ENCODE data around the gene NDUFAF8. TPM values are rescaled to one million over a fixed set of nuclear protein-coding genes. Genes with fewer than 3 reads are reported as not detected.

NDUFAF8 gene
- total RNA-seq, 1 experiment from 2014 or later, result 34.7 TPM

GRCh38 chr17:81277946-81278693, 39.0 kb downstream of the NDUFAF8 start:
- no peaks in the 10 kb centered on the region for H3K79me2 ChIP-seq (ENCODE audit: low read length)
- no peaks in the 10 kb centered on the region for H3K27me3 ChIP-seq (ENCODE audit: low read length)
- H2AFZ ChIP-seq (ENCODE audit: low read length), result no peak overlapping the region
- no peaks in the 10 kb centered on the region for H3K9me2 ChIP-seq (replicated peaks; ENCODE audit: insufficient read depth, low read length)
- DNase-seq, result no peak
- no peaks in the 10 kb centered on the region for H3K4me1 ChIP-seq (ENCODE audit: low read length)
- no peak overlapping the region for H3K4me3 ChIP-seq (ENCODE audit: low read length)
- no peaks in the 10 kb centered on the region for H3K36me3 ChIP-seq (ENCODE audit: insufficient read depth, low read length)
- H3K27ac ChIP-seq (ENCODE audit: low read length), result no peak overlapping the region
- no peak overlapping the region for H3K4me2 ChIP-seq (ENCODE audit: low read depth, low read length, poor library complexity, severe bottlenecking)
- H4K20me1 ChIP-seq (ENCODE audit: insufficient read depth, low read depth, low read length), result no peaks in the 10 kb centered on the region; the same call in 1 of the 2 replicates
- no peaks in the 10 kb centered on the region for H3K9me3 ChIP-seq (ENCODE audit: low read length)
- H3K9ac ChIP-seq (ENCODE audit: low read length), result no peak overlapping the region

DNA sequence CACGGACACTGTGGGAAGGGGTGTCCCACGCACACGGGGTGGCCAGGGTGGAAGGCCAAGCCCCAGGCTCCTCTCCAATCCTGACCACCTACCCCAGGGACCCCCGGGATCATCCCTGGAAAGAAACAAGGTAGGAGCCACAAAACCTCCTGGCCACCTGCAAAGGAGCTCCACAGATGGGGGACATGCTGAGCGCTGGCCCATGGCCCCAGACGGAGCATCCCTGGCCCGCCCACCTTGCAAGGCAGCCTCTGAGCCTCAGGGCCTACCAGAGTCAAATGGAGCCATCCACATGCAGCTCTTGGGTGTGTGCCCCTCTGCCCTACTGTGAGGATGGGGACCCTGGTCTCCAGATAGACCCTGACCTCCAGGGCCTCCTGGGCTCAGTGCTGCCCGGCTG, 39.7 kb downstream of the NDUFAF8 start:
- Histone ChIP-seq H3K9me2 (replicated peaks; ENCODE audit: insufficient read depth, low read length) (no peaks in the 10 kb centered on the region), H3K36me3 (ENCODE audit: insufficient read depth, low read length) (no peaks in the 10 kb centered on the region), H3K9me3 (ENCODE audit: low read length) (no peaks in the 10 kb centered on the region), H3K27me3 (ENCODE audit: low read length) (no peaks in the 10 kb centered on the region), H4K20me1 (ENCODE audit: insufficient read depth, low read depth, low read length) (no peaks in the 10 kb centered on the region; the same call in 1 of the 2 replicates), H3K79me2 (ENCODE audit: low read length) (no peaks in the 10 kb centered on the region), H3K4me2 (ENCODE audit: low read depth, low read length, poor library complexity, severe bottlenecking) (no peak overlapping the region), H3K27ac (ENCODE audit: low read length) (no peak overlapping the region), H2AFZ (ENCODE audit: low read length) (no peak overlapping the region), H3K4me3 (ENCODE audit: low read length) (no peak overlapping the region), H3K4me1 (ENCODE audit: low read length) (no peaks in the 10 kb centered on the region), H3K9ac (ENCODE audit: low read length) (no peak overlapping the region)
- no peak for DNase-seq

GRCh38 chr17:81279278-81280275, 40.5 kb downstream of the NDUFAF8 start:
- no peak overlapping the region for H3K4me2 ChIP-seq (ENCODE audit: low read depth, low read length, poor library complexity, severe bottlenecking)
- no peak overlapping the region for H2AFZ ChIP-seq (ENCODE audit: low read length)
- no peaks in the 10 kb centered on the region; the same call in 1 of the 2 replicates for H4K20me1 ChIP-seq (ENCODE audit: insufficient read depth, low read depth, low read length)
- H3K9ac ChIP-seq (ENCODE audit: low read length), result no peak overlapping the region
- no peak overlapping the region for H3K27ac ChIP-seq (ENCODE audit: low read length)
- H3K4me3 ChIP-seq (ENCODE audit: low read length), result no peak overlapping the region
- no peaks in the 10 kb centered on the region for H3K9me3 ChIP-seq (ENCODE audit: low read length)
- no peaks in the 10 kb centered on the region for H3K9me2 ChIP-seq (replicated peaks; ENCODE audit: insufficient read depth, low read length)
- H3K36me3 ChIP-seq (ENCODE audit: insufficient read depth, low read length), result no peaks in the 10 kb centered on the region
- no peaks in the 10 kb centered on the region for H3K4me1 ChIP-seq (ENCODE audit: low read length)
- no peaks in the 10 kb centered on the region for H3K79me2 ChIP-seq (ENCODE audit: low read length)
- H3K27me3 ChIP-seq (ENCODE audit: low read length), result no peaks in the 10 kb centered on the region
- DNase-seq, result no peak

- Histone ChIP-seq H3K27ac (ENCODE audit: low read length) (no peak overlapping the region), H4K20me1 (ENCODE audit: insufficient read depth, low read depth, low read length) (no peaks in the 10 kb centered on the region; the same call in 1 of the 2 replicates), H3K9me3 (ENCODE audit: low read length) (no peaks in the 10 kb centered on the region), H3K4me2 (ENCODE audit: low read depth, low read length, poor library complexity, severe bottlenecking) (no peak overlapping the region), H3K79me2 (ENCODE audit: low read length) (peaks cover 6% of the 10 kb centered on the region; the same call in 1 of the 2 replicates), H3K4me1 (ENCODE audit: low read length) (no peaks in the 10 kb centered on the region), H3K27me3 (ENCODE audit: low read length) (no peaks in the 10 kb centered on the region), H3K4me3 (ENCODE audit: low read length) (no peak overlapping the region), H2AFZ (ENCODE audit: low read length) (no peak overlapping the region), H3K9ac (ENCODE audit: low read length) (no peak overlapping the region), H3K9me2 (replicated peaks; ENCODE audit: insufficient read depth, low read length) (no peaks in the 10 kb centered on the region), H3K36me3 (ENCODE audit: insufficient read depth, low read length) (no peaks in the 10 kb centered on the region)
- DNase-seq, result no peak
These were observed 41.5 kb downstream of the NDUFAF8 start for GRCh38 chr17:81280571-81280970.

DNA sequence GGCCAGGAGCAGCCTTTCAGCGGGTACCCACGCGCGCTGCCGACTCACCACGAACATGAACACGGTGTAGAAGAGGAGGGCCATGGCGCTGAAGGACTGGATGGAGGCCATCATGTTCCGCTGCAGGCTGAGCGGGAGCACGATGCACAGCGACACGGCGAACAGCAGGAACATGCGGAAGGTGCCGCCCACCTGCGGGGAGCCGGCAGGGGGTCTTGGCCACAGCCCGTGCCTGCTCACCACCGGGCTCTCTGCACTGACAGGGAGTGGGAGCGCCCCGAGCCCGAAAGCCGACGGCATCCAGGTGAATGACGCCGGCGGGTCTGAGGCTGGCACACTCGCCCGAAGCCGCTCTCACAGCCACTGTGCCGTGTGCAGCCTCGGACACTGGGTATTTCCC, 43.0 kb downstream of the NDUFAF8 start:
- Histone ChIP-seq H3K79me2 (ENCODE audit: low read length) (peaks cover 19% of the 10 kb centered on the region), H3K4me3 (ENCODE audit: low read length) (no peak overlapping the region), H3K27me3 (ENCODE audit: low read length) (no peaks in the 10 kb centered on the region), H3K4me2 (ENCODE audit: low read depth, low read length, poor library complexity, severe bottlenecking) (no peak overlapping the region), H3K27ac (ENCODE audit: low read length) (no peak overlapping the region), H3K4me1 (ENCODE audit: low read length) (no peaks in the 10 kb centered on the region; the same call in 1 of the 2 replicates), H4K20me1 (ENCODE audit: insufficient read depth, low read depth, low read length) (peaks cover 3% of the 10 kb centered on the region; the same call in 1 of the 2 replicates), H3K9me3 (ENCODE audit: low read length) (no peaks in the 10 kb centered on the region), H3K36me3 (ENCODE audit: insufficient read depth, low read length) (no peaks in the 10 kb centered on the region), H3K9me2 (replicated peaks; ENCODE audit: insufficient read depth, low read length) (no peaks in the 10 kb centered on the region), H3K9ac (ENCODE audit: low read length) (no peak overlapping the region), H2AFZ (ENCODE audit: low read length) (no peak overlapping the region)
- no peak for DNase-seq

DNA sequence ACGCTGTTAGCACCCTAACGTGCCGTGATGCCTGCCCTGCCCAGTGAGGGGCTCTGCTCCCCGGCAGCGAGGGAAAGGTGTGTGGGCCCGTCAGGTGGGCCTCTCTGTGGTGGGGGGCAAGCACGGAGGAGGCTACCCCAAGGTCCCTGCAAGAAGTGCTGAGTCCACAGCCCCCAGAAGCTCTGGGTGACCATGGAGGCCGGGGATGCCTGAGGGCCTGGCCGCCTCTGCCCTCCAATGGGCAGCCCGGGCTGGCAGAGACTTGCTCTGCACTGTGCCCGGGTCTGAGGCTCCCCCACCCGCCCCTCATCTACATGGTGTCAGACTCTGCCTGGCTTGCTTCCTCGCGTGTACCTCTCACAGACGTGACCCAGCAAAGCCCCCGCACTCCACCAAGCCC, 43.8 kb downstream of the NDUFAF8 start:
- no peak for DNase-seq
- peaks cover 3% of the 10 kb centered on the region; the same call in 1 of the 2 replicates for H4K20me1 ChIP-seq (ENCODE audit: insufficient read depth, low read depth, low read length)
- H3K27ac ChIP-seq (ENCODE audit: low read length), result no peak overlapping the region
- H2AFZ ChIP-seq (ENCODE audit: low read length), result no peak overlapping the region
- no peaks in the 10 kb centered on the region for H3K27me3 ChIP-seq (ENCODE audit: low read length)
- no peaks in the 10 kb centered on the region; the same call in 1 of the 2 replicates for H3K36me3 ChIP-seq (ENCODE audit: insufficient read depth, low read length)
- H3K4me2 ChIP-seq (ENCODE audit: low read depth, low read length, poor library complexity, severe bottlenecking), result no peak overlapping the region
- H3K4me3 ChIP-seq (ENCODE audit: low read length), result no peak overlapping the region
- peaks cover 25% of the 10 kb centered on the region for H3K79me2 ChIP-seq (ENCODE audit: low read length)
- no peaks in the 10 kb centered on the region for H3K9me2 ChIP-seq (replicated peaks; ENCODE audit: insufficient read depth, low read length)
- H3K4me1 ChIP-seq (ENCODE audit: low read length), result no peaks in the 10 kb centered on the region; the same call in 1 of the 2 replicates
- H3K9ac ChIP-seq (ENCODE audit: low read length), result no peak overlapping the region
- H3K9me3 ChIP-seq (ENCODE audit: low read length), result no peaks in the 10 kb centered on the region

- Histone ChIP-seq H3K4me3 (ENCODE audit: low read length) (no peak overlapping the region), H3K79me2 (ENCODE audit: low read length) (peaks cover 45% of the 10 kb centered on the region), H3K4me2 (ENCODE audit: low read depth, low read length, poor library complexity, severe bottlenecking) (no peak overlapping the region), H3K9me3 (ENCODE audit: low read length) (no peaks in the 10 kb centered on the region), H2AFZ (ENCODE audit: low read length) (no peak overlapping the region), H3K9ac (ENCODE audit: low read length) (no peak overlapping the region), H3K9me2 (replicated peaks; ENCODE audit: insufficient read depth, low read length) (no peaks in the 10 kb centered on the region), H3K4me1 (ENCODE audit: low read length) (no peaks in the 10 kb centered on the region; the same call in 1 of the 2 replicates), H3K27ac (ENCODE audit: low read length) (no peak overlapping the region), H4K20me1 (ENCODE audit: insufficient read depth, low read depth, low read length) (peaks cover 8% of the 10 kb centered on the region; the same call in 1 of the 2 replicates), H3K27me3 (ENCODE audit: low read length) (no peaks in the 10 kb centered on the region), H3K36me3 (ENCODE audit: insufficient read depth, low read length) (peaks cover 3% of the 10 kb centered on the region; the same call in 1 of the 2 replicates)
- no peak for DNase-seq
These were observed 46.2 kb downstream of the NDUFAF8 start for GRCh38 chr17:81285179-81285878.

Measured in Karpas-422 (cell line).